B cell (primary cell): ENCODE results near the gene MAPKAP1. TPM values are rescaled to one million over a fixed set of nuclear protein-coding genes. Genes with fewer than 3 reads are reported as not detected.

ENCODE experiments used
- ATAC-seq: fragments of 200-7000 bp; cut with Tn5 transposase; one replicate; pipeline ENCODE4 v1.10.0; 2021; ENCODE audit warnings: low read depth, mild to moderate bottlenecking, moderate number of reproducible peaks, moderate library complexity
- CTCF ChIA-PET: fragments of 350-600 bp; sonication (Branson Sonifier 250); formaldehyde crosslinking; loops from one replicate; lab custom pipeline; 2021; ENCODE audit warnings: antibody characterized with exemption, inconsistent platforms; lab: Charles Lee
- POLR2A ChIA-PET: fragments of 350-600 bp; sonication (Branson Sonifier 250); formaldehyde crosslinking; loops from one replicate; lab custom pipeline; 2021; ENCODE audit warnings: antibody characterized with exemption; lab: Charles Lee
- DNase-seq: peaks from one replicate; pipeline ENCODE4 v3.0.0; 2013
- H2AFZ ChIP-seq: 2 replicates; pipeline ENCODE4 v1.6.1; 2012; ENCODE audit warnings: mild to moderate bottlenecking, low read depth, low read length; ENCODE audit not compliant: insufficient read depth, poor library complexity, severe bottlenecking
- H3K27ac ChIP-seq, 2 donors: 1 replicate in 1 of 2; 2 replicates in 1 of 2; pipeline ENCODE4 v1.5.1; 2012 to 2013; ENCODE audit warnings: low read length in 2 of 2, mild to moderate bottlenecking in 2 of 2, moderate library complexity in 1 of 2
- H3K27me3 ChIP-seq, 4 experiments: fragments of 200-600 bp in 1 of 4; sonication (generic) in 1 of 4; replicated peaks in 1 of 4; 1 replicate in 2 of 4; 2 replicates in 2 of 4; pipeline versions ENCODE4 v1.6.1 to v1.7.0; 2013 to 2016; ENCODE audit warnings: low read length in 3 of 4, mild to moderate bottlenecking in 2 of 4, mixed read lengths in 1 of 4, moderate library complexity in 1 of 4; ENCODE audit not compliant: insufficient read depth in 4 of 4, control insufficient read depth in 3 of 4; ENCODE audit errors: control extremely low read depth in 1 of 4
- H3K36me3 ChIP-seq, 2 experiments: replicated peaks in 1 of 2; 1 replicate in 1 of 2; 2 replicates in 1 of 2; pipeline versions ENCODE4 v1.6.1 to v1.7.1; 2013; ENCODE audit warnings: low read length in 1 of 2; ENCODE audit not compliant: insufficient read depth in 2 of 2, control insufficient read depth in 1 of 2; ENCODE audit errors: control extremely low read depth in 1 of 2, extremely low read depth in 1 of 2
- H3K4me1 ChIP-seq, 2 donors: fragments of 200-600 bp in 1 of 2; sonication (generic) in 1 of 2; 1 replicate in 1 of 2; 2 replicates in 1 of 2; pipeline versions ENCODE4 v1.5.1 to v1.6.1; 2013 to 2017; ENCODE audit warnings: low read length in 2 of 2; ENCODE audit not compliant: control insufficient read depth in 2 of 2, insufficient read depth in 2 of 2
- H3K4me2 ChIP-seq: replicated peaks from 2 replicates; pipeline ENCODE3; 2012; ENCODE audit warnings: mild to moderate bottlenecking, low read depth, low read length; ENCODE audit not compliant: poor library complexity, severe bottlenecking
- H3K4me3 ChIP-seq, 5 experiments: fragments of 200-600 bp in 1 of 5; sonication (generic) in 1 of 5; 1 replicate in 3 of 5; 2 replicates in 2 of 5; pipeline versions ENCODE4 v1.5.1 to v1.7.0; 2011 to 2016; ENCODE audit warnings: low read length in 4 of 5, mild to moderate bottlenecking in 4 of 5, low read depth in 2 of 5, control low read depth in 1 of 5, moderate library complexity in 1 of 5; ENCODE audit not compliant: insufficient read depth in 1 of 5; ENCODE audit errors: control extremely low read depth in 1 of 5, extremely low read depth in 1 of 5
- H3K79me2 ChIP-seq: fragments of 200-600 bp; sonication (generic); one replicate; pipeline ENCODE4 v1.6.0; 2016; ENCODE audit warnings: low read length; ENCODE audit not compliant: control insufficient read depth, insufficient read depth
- H3K9ac ChIP-seq: fragments of 200-600 bp; sonication (generic); 2 replicates; pipeline ENCODE4 v1.6.1; 2017; ENCODE audit warnings: mild to moderate bottlenecking, low read length, moderate library complexity
- H3K9me3 ChIP-seq, 3 donors: one replicate each; pipeline versions ENCODE4 v1.6.1 to v1.7.1; 2013; ENCODE audit warnings: low read length in 2 of 3; ENCODE audit not compliant: control insufficient read depth in 2 of 3, insufficient read depth in 1 of 3; ENCODE audit errors: control extremely low read depth in 1 of 3
- H4K20me1 ChIP-seq: 2 replicates; pipeline ENCODE4 v1.6.0; 2012; ENCODE audit warnings: mild to moderate bottlenecking, low read length; ENCODE audit not compliant: insufficient read depth, control insufficient read depth, poor library complexity, severe bottlenecking
- H3K27ac Mint-ChIP-seq: one replicate; pipeline ENCODE4 v1.8.0; 2021; ENCODE audit warnings: mixed read lengths
- H3K27me3 Mint-ChIP-seq: one replicate; pipeline ENCODE4 v1.8.0; 2021; ENCODE audit warnings: mixed read lengths
- H3K4me1 Mint-ChIP-seq: one replicate; pipeline ENCODE4 v1.8.0; 2021; ENCODE audit warnings: mixed read lengths
- H3K4me3 Mint-ChIP-seq: one replicate; pipeline ENCODE4 v1.8.0; 2021; ENCODE audit warnings: mixed read lengths
- H3K9me3 Mint-ChIP-seq: one replicate; pipeline ENCODE4 v1.8.0; 2022; ENCODE audit warnings: mixed read lengths; ENCODE audit not compliant: insufficient read depth
- CTCF ChIP-seq: fragments of 200-600 bp; IDR thresholded peaks from one replicate; pipeline ENCODE4 v1.8.0; 2022; ENCODE audit warnings: antibody characterized with exemption, mild to moderate bottlenecking
- EZH2 ChIP-seq: IDR thresholded peaks from 2 replicates; pipeline ENCODE4 v1.6.1; 2012; ENCODE audit warnings: borderline replicate concordance, low read depth, mild to moderate bottlenecking, moderate library complexity, low read length; ENCODE audit not compliant: insufficient read depth, poor library complexity, severe bottlenecking
- WGBS: methylation state at CpG from one replicate; pipeline ENCODE4 v1.1.5; 2013; ENCODE audit warnings: missing lambda C conversion rate; ENCODE audit not compliant: insufficient coverage; 5-methylcytosine and 5-hydroxymethylcytosine counted together
- intact Hi-C: fragments of 100-400 bp; cut with micrococcal nuclease; formaldehyde crosslinking; loops from one replicate; pipeline ENCODE4 v1.10.0; 2022
- polyA plus RNA-seq: library from polyadenylated mRNA; depleted of rRNA; stranded (reverse); fragments of >200 nt; gene quantifications from 2 replicates; pipeline ENCODE4 v1.2.3, GENCODE V29; 2012
- total RNA-seq, 2 donors: library from RNA; stranded (reverse); fragments of 120-200 nt in 1 of 2; gene quantifications; 1 replicate in 1 of 2; 2 replicates in 1 of 2; pipeline versions ENCODE4 v1.2.3 to v1.2.4, GENCODE V29; 2013 to 2022

Gene MAPKAP1
- total and polyA plus RNA-seq, 2 donors (not counting 1 experiment from before 2014, with no cell fraction given) = 51.6 to 62.4 TPM

GRCh38 chr9:125656560-125656959, 50.4 kb downstream of the MAPKAP1 start:
- Histone ChIP-seq H3K79me2 (peaks cover 26% of the 10 kb centered on the region), H2AFZ (no peak overlapping the region), H3K27me3 (no peaks in the 10 kb centered on the region), H3K36me3 (peaks cover 5 to 16% of the 10 kb centered on the region in 2 experiments), H3K9me3 (no peaks in the 10 kb centered on the region), H3K27ac (no peak overlapping the region), H3K4me2 (no peak overlapping the region), H3K4me1 (peaks cover 11 to 21% of the 10 kb centered on the region in 2 donors), H3K9ac (no peak overlapping the region), H4K20me1 (no peaks in the 10 kb centered on the region), H3K4me3 (no peak overlapping the region)
- no peak overlapping the region for H3K4me3 Mint-ChIP-seq
- 100% methylated on average over 1 of the region's 3 CpGs for WGBS
- ATAC-seq (no peak), DNase-seq (no peak)
- H3K4me1 Mint-ChIP-seq = peaks cover 28% of the 10 kb centered on the region
- POLR2A ChIA-PET = no interaction called here
- H3K27ac Mint-ChIP-seq = no peak overlapping the region
- intact Hi-C loops = no loop called here
- no peaks in the 10 kb centered on the region for H3K9me3 Mint-ChIP-seq
- TF ChIP-seq CTCF = no peak
- TF ChIP-seq EZH2 = no peak
- CTCF ChIA-PET = interaction anchor here (1.0 to 1.3 kb wide), 2 partner anchors 15 to 44 kb away, joined by 3 to 4 read pairs; no protein-coding TSS in a partner anchor
- no peaks in the 10 kb centered on the region for H3K27me3 Mint-ChIP-seq

- intact Hi-C loops = no loop called here
- H3K9me3 ChIP-seq = no peaks in the 10 kb centered on the region
- no peaks in the 10 kb centered on the region for H3K9me3 Mint-ChIP-seq
- peaks cover 33% of the 10 kb centered on the region for H3K4me1 Mint-ChIP-seq
- ATAC-seq (no peak), DNase-seq (no peak)
- H3K36me3 ChIP-seq = peaks cover 5 to 16% of the 10 kb centered on the region in 2 experiments
- no peak overlapping the region for H3K27ac Mint-ChIP-seq
- peaks cover 28% of the 10 kb centered on the region for H3K79me2 ChIP-seq
- ChIA-PET POLR2A (no interaction called here), CTCF (interaction anchor here (1.0 to 1.3 kb wide), 2 partner anchors 14 to 45 kb away, joined by 3 to 4 read pairs; no protein-coding TSS in a partner anchor)
- H3K27me3 Mint-ChIP-seq = no peaks in the 10 kb centered on the region
- WGBS = no CpG with 5 or more reads among the region's 5 CpGs
- H3K4me2 ChIP-seq = no peak overlapping the region
- H3K27me3 ChIP-seq = no peaks in the 10 kb centered on the region
- no peaks in the 10 kb centered on the region for H4K20me1 ChIP-seq
- peaks cover 18 to 27% of the 10 kb centered on the region in 2 donors for H3K4me1 ChIP-seq
- H3K27ac ChIP-seq = no peak overlapping the region
- no peak overlapping the region for H3K9ac ChIP-seq
- no peak overlapping the region for H3K4me3 Mint-ChIP-seq
- no peak overlapping the region for H2AFZ ChIP-seq
- TF ChIP-seq CTCF = no peak
- TF ChIP-seq EZH2 = no peak
- H3K4me3 ChIP-seq = no peak overlapping the region
Observed at GRCh38 chr9:125655691-125656410, 51.2 kb downstream of the MAPKAP1 start.
